Embryonic facial prominence (tissue), 1 donor: ENCODE data around the gene MCCC2.
"Not testable (repeated sequence)": the region's sequence is repeated elsewhere in the genome, so short reads cannot be mapped to it uniquely, and the experiment has no call there.

ENCODE experiments used
- DNase-seq: peaks from one replicate; pipeline ENCODE4 v3.0.0-alpha.2; 2016; ENCODE audit errors: extremely low spot score

MCCC2 gene

GRCh38 chr5:71662381-71662780, 75.2 kb downstream of the MCCC2 start:
- no peak for DNase-seq

GRCh38 chr5:71663191-71663969, 76.2 kb downstream of the MCCC2 start:
- DNase-seq = no peak

- DNase-seq = not testable (repeated sequence)
These were observed 77.5 kb downstream of the MCCC2 start for GRCh38 chr5:71664615-71665014.

GRCh38 chr5:71666321-71666720, 79.2 kb downstream of the MCCC2 start:
- DNase-seq = no peak

- no peak for DNase-seq
These were observed 90.8 kb downstream of the MCCC2 start for GRCh38 chr5:71677977-71678376.

GRCh38 chr5:71679714-71680113, 92.6 kb downstream of the MCCC2 start:
- DNase-seq = no peak

- no peak for DNase-seq
These were observed 93.4 kb downstream of the MCCC2 start for GRCh38 chr5:71680510-71680909.

GRCh38 chr5:71681296-71681695, 94.2 kb downstream of the MCCC2 start:
- no peak for DNase-seq

GRCh38 chr5:71684309-71684708, 97.2 kb downstream of the MCCC2 start:
- no peak for DNase-seq

- DNase-seq = no peak
These were observed 106.8 kb downstream of the MCCC2 start for GRCh38 chr5:71693828-71694427.

- DNase-seq = no peak
These were observed 107.9 kb downstream of the MCCC2 start for GRCh38 chr5:71695071-71695470.

- no peak for DNase-seq
These were observed 108.5 kb downstream of the MCCC2 start for GRCh38 chr5:71695595-71695994.

GRCh38 chr5:71697967-71698366, 110.8 kb downstream of the MCCC2 start:
- no peak for DNase-seq

GRCh38 chr5:71699233-71699632, 112.1 kb downstream of the MCCC2 start:
- no peak for DNase-seq

- no peak for DNase-seq
These were observed 112.6 kb downstream of the MCCC2 start for GRCh38 chr5:71699751-71700150.

- DNase-seq = no peak
These were observed 113.7 kb downstream of the MCCC2 start for GRCh38 chr5:71700803-71701202.

GRCh38 chr5:71701407-71701806, 114.3 kb downstream of the MCCC2 start:
- DNase-seq = no peak

GRCh38 chr5:71703941-71704340, 116.8 kb downstream of the MCCC2 start:
- no peak for DNase-seq

- no peak for DNase-seq
These were observed 118.3 kb downstream of the MCCC2 start for GRCh38 chr5:71705421-71705820.

GRCh38 chr5:71706906-71707305, 119.8 kb downstream of the MCCC2 start:
- no peak for DNase-seq
